Measurements from ENCODE around the gene FAM120AOS. TPM values are rescaled to one million over a fixed set of nuclear protein-coding genes. Genes with fewer than 3 reads are reported as not detected.

FAM120AOS gene
- total RNA-seq, 2 experiments from 2014 or later = 45.6 to 50.3 TPM

DNA sequence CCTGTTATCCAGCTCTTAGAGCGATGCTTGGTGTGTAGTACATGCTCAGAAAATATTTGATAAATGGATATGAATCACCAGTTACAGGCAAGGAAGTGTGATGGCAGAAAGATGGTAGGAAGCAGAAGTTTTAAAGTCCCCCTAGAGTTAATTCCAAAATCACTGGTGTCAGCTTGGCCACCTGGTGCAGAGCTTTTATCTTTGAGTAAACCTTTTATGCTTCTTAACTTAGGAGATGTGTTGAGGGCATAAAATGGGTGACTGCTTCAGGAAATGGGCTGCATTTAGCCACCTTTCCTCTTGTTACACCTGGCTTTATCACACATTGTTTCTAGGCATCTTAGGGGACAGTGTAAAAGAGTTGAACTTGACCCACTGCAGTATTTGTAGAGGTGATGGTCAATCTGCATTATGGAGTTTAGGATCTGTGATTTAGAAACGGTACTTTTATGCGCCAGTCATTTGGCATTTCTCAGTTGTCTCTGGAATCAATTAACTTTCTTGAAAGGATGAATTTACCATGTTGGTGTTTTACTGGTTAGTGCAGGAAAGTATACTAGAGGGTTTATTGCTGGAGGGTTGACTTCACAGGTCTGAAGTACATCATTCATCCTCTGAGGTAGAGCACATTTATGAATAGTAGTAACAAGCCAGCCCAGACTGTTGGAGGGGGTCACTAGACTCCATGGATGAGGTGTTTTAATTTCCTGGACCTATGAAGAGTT is 7.5 kb upstream of the FAM120AOS start:
- ATAC-seq (ENCODE audit: poor library complexity) = no peak
- no peaks in the 10 kb centered on the region for H3K27me3 Mint-ChIP-seq
- peaks cover 41% of the 10 kb centered on the region for H3K4me1 ChIP-seq (ENCODE audit: insufficient read depth, low read length)
- no peak overlapping the region for H3K4me3 Mint-ChIP-seq
- no peak overlapping the region for H3K4me3 ChIP-seq (ENCODE audit: low read length)
- no peaks in the 10 kb centered on the region for H3K27me3 ChIP-seq (ENCODE audit: control insufficient read depth in 1 of 2, insufficient read depth in 2 of 2, low read length in 2 of 2)
- no peaks in the 10 kb centered on the region for H3K9me3 ChIP-seq (ENCODE audit: control insufficient read depth in 1 of 2, insufficient read depth in 1 of 2, low read length in 2 of 2)
- DNase-seq = no peak
- peak overlapping the region; percentile 37 for H3K27ac Mint-ChIP-seq
- H3K4me1 Mint-ChIP-seq (ENCODE audit: low read depth) = peaks cover 89% of the 10 kb centered on the region
- TF ChIP-seq, protein P1, sequence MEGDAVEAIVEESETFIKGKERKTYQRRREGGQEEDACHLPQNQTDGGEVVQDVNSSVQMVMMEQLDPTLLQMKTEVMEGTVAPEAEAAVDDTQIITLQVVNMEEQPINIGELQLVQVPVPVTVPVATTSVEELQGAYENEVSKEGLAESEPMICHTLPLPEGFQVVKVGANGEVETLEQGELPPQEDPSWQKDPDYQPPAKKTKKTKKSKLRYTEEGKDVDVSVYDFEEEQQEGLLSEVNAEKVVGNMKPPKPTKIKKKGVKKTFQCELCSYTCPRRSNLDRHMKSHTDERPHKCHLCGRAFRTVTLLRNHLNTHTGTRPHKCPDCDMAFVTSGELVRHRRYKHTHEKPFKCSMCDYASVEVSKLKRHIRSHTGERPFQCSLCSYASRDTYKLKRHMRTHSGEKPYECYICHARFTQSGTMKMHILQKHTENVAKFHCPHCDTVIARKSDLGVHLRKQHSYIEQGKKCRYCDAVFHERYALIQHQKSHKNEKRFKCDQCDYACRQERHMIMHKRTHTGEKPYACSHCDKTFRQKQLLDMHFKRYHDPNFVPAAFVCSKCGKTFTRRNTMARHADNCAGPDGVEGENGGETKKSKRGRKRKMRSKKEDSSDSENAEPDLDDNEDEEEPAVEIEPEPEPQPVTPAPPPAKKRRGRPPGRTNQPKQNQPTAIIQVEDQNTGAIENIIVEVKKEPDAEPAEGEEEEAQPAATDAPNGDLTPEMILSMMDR (IDR thresholded peaks at IDR 0.05) = no peak
- POLR2A ChIA-PET = no interaction called here
- H3K36me3 ChIP-seq (ENCODE audit: insufficient read depth, low read length) = peaks cover 2% of the 10 kb centered on the region
- peaks cover 12% of the 10 kb centered on the region for H3K36me3 Mint-ChIP-seq (ENCODE audit: low read depth)
- no peaks in the 10 kb centered on the region for H3K9me3 Mint-ChIP-seq
- intact Hi-C loops (cut with DNase I, micrococcal nuclease) = no loop called here
- H3K27ac ChIP-seq (ENCODE audit: low read depth in 1 of 2, low read length in 2 of 2) = no peak overlapping the region
- CTCF ChIA-PET = interaction anchor here (1.5 kb wide), 1 partner anchor 9 kb away, joined by 4 read pairs; the partner anchor contains the start of gene FAM120A

DNA sequence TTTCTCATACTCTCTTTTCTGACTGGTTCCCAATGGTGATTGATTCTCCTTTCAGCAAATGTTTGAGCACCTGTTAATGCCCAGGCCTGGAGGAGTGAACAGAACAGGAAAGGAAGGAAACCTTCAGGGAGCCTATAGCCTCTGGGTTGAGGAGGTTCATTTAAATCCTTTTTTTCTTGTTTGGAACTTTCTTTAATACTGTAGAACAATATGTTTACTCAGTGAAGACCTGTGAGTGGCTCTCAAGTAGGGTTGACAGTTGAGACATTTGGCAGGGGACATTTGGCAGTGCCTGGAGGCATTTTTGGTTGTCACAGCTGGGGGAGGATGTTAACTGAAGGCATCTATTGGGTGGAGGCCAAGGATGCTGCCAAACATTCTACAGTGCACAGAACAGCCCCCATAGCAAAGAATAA is 6.1 kb upstream of the FAM120AOS start:
- Mint-ChIP-seq H3K9me3 (no peaks in the 10 kb centered on the region), H3K4me3 (peak overlapping the region; percentile 26), H3K36me3 (ENCODE audit: low read depth) (peaks cover 12% of the 10 kb centered on the region), H3K27me3 (no peaks in the 10 kb centered on the region), H3K4me1 (ENCODE audit: low read depth) (peaks cover 85% of the 10 kb centered on the region), H3K27ac (peak overlapping the region; percentile 34)
- H3K4me3 ChIP-seq (ENCODE audit: low read length) = no peak overlapping the region
- DNase-seq = no peak
- H3K27me3 ChIP-seq (ENCODE audit: control insufficient read depth in 1 of 2, insufficient read depth in 2 of 2, low read length in 2 of 2) = no peaks in the 10 kb centered on the region
- peaks cover 2% of the 10 kb centered on the region for H3K36me3 ChIP-seq (ENCODE audit: insufficient read depth, low read length)
- ChIA-PET POLR2A (no interaction called here), CTCF (no interaction called here)
- no peak overlapping the region for H3K27ac ChIP-seq (ENCODE audit: low read depth in 1 of 2, low read length in 2 of 2)
- intact Hi-C loops (cut with DNase I, micrococcal nuclease) = loop anchor here in 1 of 2 experiments (5.0 to 10.0 kb wide), 5 partner anchors 325 to 1345 kb away; partner anchors contain the start of genes IARS1, IPPK, NINJ1 and SPTLC1
- ATAC-seq (ENCODE audit: poor library complexity) = no peak
- TF ChIP-seq, protein P1 (IDR thresholded peaks at IDR 0.05) = no peak
- no peaks in the 10 kb centered on the region for H3K9me3 ChIP-seq (ENCODE audit: control insufficient read depth in 1 of 2, insufficient read depth in 1 of 2, low read length in 2 of 2)
- peaks cover 31% of the 10 kb centered on the region for H3K4me1 ChIP-seq (ENCODE audit: insufficient read depth, low read length)

DNA sequence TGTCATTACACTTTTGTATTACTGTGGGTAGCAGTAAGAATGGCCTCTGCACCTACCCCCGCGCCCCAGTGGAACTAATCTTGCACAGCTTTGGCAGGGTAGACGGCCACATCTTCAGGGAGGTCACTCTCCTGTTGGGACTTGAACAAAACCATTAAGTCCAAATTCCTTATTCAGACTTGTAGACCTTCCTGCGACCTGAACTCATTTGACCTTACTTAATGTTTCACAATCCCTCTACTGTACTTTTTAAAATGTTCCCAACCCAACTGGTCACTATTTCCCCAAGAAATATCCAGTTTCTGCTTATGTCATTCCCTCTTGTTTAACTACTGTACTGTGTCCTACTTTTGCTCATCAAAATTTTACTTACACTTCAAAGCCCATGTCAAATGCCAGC is 5.3 kb upstream of the FAM120AOS start:
- Histone ChIP-seq H3K9me3 (ENCODE audit: control insufficient read depth in 1 of 2, insufficient read depth in 1 of 2, low read length in 2 of 2) (no peaks in the 10 kb centered on the region), H3K4me1 (ENCODE audit: insufficient read depth, low read length) (peaks cover 32% of the 10 kb centered on the region), H3K4me3 (ENCODE audit: low read length) (no peak overlapping the region), H3K27me3 (ENCODE audit: control insufficient read depth in 1 of 2, insufficient read depth in 2 of 2, low read length in 2 of 2) (no peaks in the 10 kb centered on the region), H3K36me3 (ENCODE audit: insufficient read depth, low read length) (peaks cover 2% of the 10 kb centered on the region), H3K27ac (ENCODE audit: low read depth in 1 of 2, low read length in 2 of 2) (no peak overlapping the region)
- intact Hi-C loops (cut with DNase I, micrococcal nuclease) = loop anchor here in 1 of 2 experiments (5.0 to 10.0 kb wide), 5 partner anchors 324 to 1344 kb away; partner anchors contain the start of genes IARS1, IPPK, NINJ1 and SPTLC1
- Mint-ChIP-seq H3K4me3 (no peak overlapping the region), H3K27ac (peak overlapping the region; percentile 34), H3K9me3 (no peaks in the 10 kb centered on the region), H3K4me1 (ENCODE audit: low read depth) (peaks cover 85% of the 10 kb centered on the region), H3K27me3 (no peaks in the 10 kb centered on the region), H3K36me3 (ENCODE audit: low read depth) (peaks cover 12% of the 10 kb centered on the region)
- TF ChIP-seq, protein P1 (IDR thresholded peaks at IDR 0.05) = no peak
- ATAC-seq (ENCODE audit: poor library complexity) (no peak), DNase-seq (no peak)
- CTCF ChIA-PET = no interaction called here
- POLR2A ChIA-PET = no interaction called here
